ENCODE results near the gene CADM1. TPM values are rescaled to one million over a fixed set of nuclear protein-coding genes. Genes with fewer than 3 reads are reported as not detected.

The CADM1 gene
- total RNA-seq, 1 experiment from 2014 or later, result 0.79 TPM

DNA sequence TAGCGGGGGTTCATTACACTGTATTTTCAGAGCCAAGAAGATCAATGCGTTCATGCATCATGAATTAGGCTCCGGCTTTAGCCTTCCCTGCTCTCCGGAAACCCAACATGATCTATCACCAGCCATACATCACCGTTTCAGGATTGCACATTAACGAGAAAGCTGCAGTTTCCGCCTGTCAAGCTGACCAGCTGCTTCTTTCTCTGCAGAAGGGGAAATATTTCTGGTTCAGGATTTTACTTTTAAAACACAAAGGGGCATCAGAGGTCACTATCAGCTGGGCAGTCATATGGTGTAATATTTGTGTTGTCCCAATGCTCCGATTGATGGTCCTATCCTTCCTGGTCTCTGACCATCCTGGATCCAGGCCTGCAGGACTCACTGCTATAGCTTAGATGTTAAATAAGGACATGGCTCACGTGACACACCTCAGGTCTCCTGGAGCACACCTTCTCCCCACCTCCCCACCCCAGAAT is 21.4 kb upstream of the CADM1 start:
- H3K4me2 ChIP-seq (ENCODE audit: low read length), result no peak overlapping the region
- CTCF ChIA-PET, result no interaction called here
- no peaks in the 10 kb centered on the region for H3K27me3 ChIP-seq (ENCODE audit: insufficient read depth, low read length)
- POLR2A ChIA-PET, result no interaction called here
- intact Hi-C loops (cut with micrococcal nuclease), result no loop called here
- ATAC-seq, result no peak
- H3K27ac ChIP-seq (ENCODE audit: low read depth, low read length), result no peak overlapping the region
- no peak for TF ChIP-seq SP1 (IDR thresholded peaks at IDR 0.05; ENCODE audit: low read depth)
- no peak for TF ChIP-seq CEBPB (IDR thresholded peaks at IDR 0.05; ENCODE audit: low read depth)
- H2AFZ ChIP-seq (ENCODE audit: low read depth, low read length, poor library complexity, severe bottlenecking), result no peak overlapping the region
- H3K4me1 ChIP-seq (ENCODE audit: control insufficient read depth in 1 of 2, insufficient read depth in 2 of 2, low read length in 2 of 2), result no peaks in the 10 kb centered on the region
- DNase-seq (ENCODE audit: low read depth, low spot score), result no peak
- no peaks in the 10 kb centered on the region for H3K9me2 ChIP-seq (ENCODE audit: insufficient read depth)
- H3K79me2 ChIP-seq (ENCODE audit: insufficient read depth, low read length), result no peaks in the 10 kb centered on the region
- H3K9me3 ChIP-seq (ENCODE audit: control insufficient read depth in 1 of 2, insufficient read depth in 1 of 2, low read depth in 1 of 2, low read length in 2 of 2), result peaks cover 1 to 6% of the 10 kb centered on the region in 2 experiments; a peak in 2 of 4 replicates
- H3K36me3 ChIP-seq (ENCODE audit: control insufficient read depth in 1 of 2, insufficient read depth in 2 of 2, low read length in 2 of 2), result no peaks in the 10 kb centered on the region
- no peak overlapping the region for H3K9ac ChIP-seq (ENCODE audit: low read length)
- BruUV-seq (replicated peaks), result no TSS peak
- H3K4me3 ChIP-seq (replicated peaks in 1 of 2; ENCODE audit: low read depth in 1 of 2, low read length in 2 of 2), result no peak overlapping the region
- RAD21 ChIA-PET (ENCODE audit: low non-redundant PET in 1 of 2, low total read pairs in 2 of 2, uncharacterized antibody in 2 of 2, unreplicated experiment in 2 of 2), result no interaction called here
- H4K20me1 ChIP-seq (ENCODE audit: insufficient read depth), result no peaks in the 10 kb centered on the region

DNA sequence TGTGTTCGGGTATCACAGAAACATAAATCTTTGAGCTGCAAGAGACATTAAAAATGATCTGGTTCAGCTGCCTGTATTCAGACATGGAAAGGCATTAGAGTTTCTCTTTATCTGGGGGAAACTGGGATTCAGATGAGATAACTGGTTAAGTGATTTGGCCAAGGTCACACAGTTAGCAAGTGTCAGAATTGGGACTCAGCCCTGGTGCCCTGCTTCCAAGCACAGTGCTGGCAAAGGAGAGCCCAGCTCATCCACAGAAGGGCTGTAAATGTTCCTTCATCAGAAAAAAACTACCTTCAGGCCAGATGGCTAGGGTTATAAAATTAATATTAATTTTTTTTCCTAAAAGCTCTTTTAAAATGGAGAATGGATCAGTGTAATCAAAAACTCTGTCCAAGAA is 20.4 kb upstream of the CADM1 start:
- Histone ChIP-seq H3K27ac (ENCODE audit: low read depth, low read length) (no peak overlapping the region), H3K4me2 (ENCODE audit: low read length) (no peak overlapping the region), H4K20me1 (ENCODE audit: insufficient read depth) (no peaks in the 10 kb centered on the region), H2AFZ (ENCODE audit: low read depth, low read length, poor library complexity, severe bottlenecking) (no peak overlapping the region), H3K9me2 (ENCODE audit: insufficient read depth) (no peaks in the 10 kb centered on the region), H3K4me1 (ENCODE audit: control insufficient read depth in 1 of 2, insufficient read depth in 2 of 2, low read length in 2 of 2) (no peaks in the 10 kb centered on the region), H3K36me3 (ENCODE audit: control insufficient read depth in 1 of 2, insufficient read depth in 2 of 2, low read length in 2 of 2) (no peaks in the 10 kb centered on the region), H3K27me3 (ENCODE audit: insufficient read depth, low read length) (no peaks in the 10 kb centered on the region), H3K4me3 (replicated peaks in 1 of 2; ENCODE audit: low read depth in 1 of 2, low read length in 2 of 2) (no peak overlapping the region), H3K9ac (ENCODE audit: low read length) (no peak overlapping the region), H3K79me2 (ENCODE audit: insufficient read depth, low read length) (no peaks in the 10 kb centered on the region), H3K9me3 (ENCODE audit: control insufficient read depth in 1 of 2, insufficient read depth in 1 of 2, low read depth in 1 of 2, low read length in 2 of 2) (peaks cover 5% of the 10 kb centered on the region in 2 experiments; a peak in 2 of 4 replicates)
- ChIA-PET CTCF (no interaction called here), POLR2A (no interaction called here), RAD21 (ENCODE audit: low non-redundant PET in 1 of 2, low total read pairs in 2 of 2, uncharacterized antibody in 2 of 2, unreplicated experiment in 2 of 2) (no interaction called here)
- ATAC-seq (no peak), DNase-seq (ENCODE audit: low read depth, low spot score) (no peak)
- intact Hi-C loops (cut with micrococcal nuclease), result no loop called here
- no TSS peak for BruUV-seq (replicated peaks)
- TF ChIP-seq JUND (IDR thresholded peaks at IDR 0.05), result no peak
- TF ChIP-seq, protein P1, sequence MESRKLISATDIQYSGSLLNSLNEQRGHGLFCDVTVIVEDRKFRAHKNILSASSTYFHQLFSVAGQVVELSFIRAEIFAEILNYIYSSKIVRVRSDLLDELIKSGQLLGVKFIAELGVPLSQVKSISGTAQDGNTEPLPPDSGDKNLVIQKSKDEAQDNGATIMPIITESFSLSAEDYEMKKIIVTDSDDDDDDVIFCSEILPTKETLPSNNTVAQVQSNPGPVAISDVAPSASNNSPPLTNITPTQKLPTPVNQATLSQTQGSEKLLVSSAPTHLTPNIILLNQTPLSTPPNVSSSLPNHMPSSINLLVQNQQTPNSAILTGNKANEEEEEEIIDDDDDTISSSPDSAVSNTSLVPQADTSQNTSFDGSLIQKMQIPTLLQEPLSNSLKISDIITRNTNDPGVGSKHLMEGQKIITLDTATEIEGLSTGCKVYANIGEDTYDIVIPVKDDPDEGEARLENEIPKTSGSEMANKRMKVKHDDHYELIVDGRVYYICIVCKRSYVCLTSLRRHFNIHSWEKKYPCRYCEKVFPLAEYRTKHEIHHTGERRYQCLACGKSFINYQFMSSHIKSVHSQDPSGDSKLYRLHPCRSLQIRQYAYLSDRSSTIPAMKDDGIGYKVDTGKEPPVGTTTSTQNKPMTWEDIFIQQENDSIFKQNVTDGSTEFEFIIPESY (IDR thresholded peaks at IDR 0.05; ENCODE audit: extremely low read depth, insufficient replicate concordance, low read length), result no peak
- TF ChIP-seq CEBPB (IDR thresholded peaks at IDR 0.05; ENCODE audit: low read depth), result no peak
- TF ChIP-seq EGR1 (IDR thresholded peaks at IDR 0.05; ENCODE audit: low read depth), result no peak
- TF ChIP-seq SRF (IDR thresholded peaks at IDR 0.05; ENCODE audit: low read depth), result no peak

All from HCT116 (cell line).